GM12878 (cell line): ENCODE results near the gene IL15. TPM values are rescaled to one million over a fixed set of nuclear protein-coding genes. Genes with fewer than 3 reads are reported as not detected.
"Not testable (repeated sequence)": the region's sequence is repeated elsewhere in the genome, so short reads cannot be mapped to it uniquely, and the experiment has no call there.

ENCODE experiments used
- ATAC-seq: fragments of 200-7000 bp; cut with Tn5 transposase; 3 replicates; pipeline ENCODE4 v1.9.1; 2020; ENCODE audit warnings: mild to moderate bottlenecking, moderate library complexity
- BruUV-seq: library from RNA; stranded (reverse); fragments of 400-500 nt; replicated peaks from 2 replicates; lab custom pipeline; 2021; lab: Mats Ljungman, UMichigan
- CTCF ChIA-PET: fragments of 300-600 bp; sonication (Branson Sonifier 250); formaldehyde crosslinking; extraction: SDS; loops from one replicate; lab custom pipeline; 2021; ENCODE audit warnings: inconsistent platforms; lab: Yijun Ruan, JAX
- POLR2A ChIA-PET: fragments of 350-600 bp; formaldehyde crosslinking; extraction: SDS; loops from one replicate; lab custom pipeline; 2021; ENCODE audit warnings: inconsistent platforms; lab: Charles Lee
- RAD21 ChIA-PET: fragments of 300-600 bp; sonication (Branson Sonifier 250); formaldehyde crosslinking; loops from one replicate; lab custom pipeline; 2023; ENCODE audit warnings: antibody characterized with exemption; ENCODE audit not compliant: unreplicated experiment; lab: Charles Lee
- SMC1A ChIA-PET: fragments of 300-600 bp; sonication (Branson Sonifier 250); formaldehyde crosslinking; loops from one replicate; lab custom pipeline; 2023; ENCODE audit not compliant: unreplicated experiment, uncharacterized antibody; lab: Charles Lee
- DNase-seq: peaks from one replicate; pipeline ENCODE4 v3.0.0-alpha.2; 2011; ENCODE audit warnings: low read depth, low spot score
- FAIRE-seq: peaks from 3 replicates; lab custom pipeline; 2011; peaks lifted over from hg19 to GRCh38; lab: Jason Lieb, UNC
- H2AFZ ChIP-seq: 2 replicates; pipeline ENCODE4 v1.6.0; 2011; ENCODE audit warnings: low read depth, low read length, control low read depth; ENCODE audit not compliant: control insufficient read depth
- H3K27ac ChIP-seq: 2 replicates; pipeline ENCODE4 v1.5.1; 2011; ENCODE audit warnings: control low read depth; ENCODE audit not compliant: control insufficient read depth, insufficient read depth
- H3K27me3 ChIP-seq, 2 experiments: replicated peaks in 1 of 2; 2 replicates each; pipeline versions ENCODE4 v1.6.0 to v1.6.1; 2011; ENCODE audit warnings: low read length in 1 of 2; ENCODE audit not compliant: control insufficient read depth in 2 of 2, insufficient read depth in 2 of 2
- H3K36me3 ChIP-seq, 2 experiments: 2 replicates each; pipeline ENCODE4 v1.5.1; 2011; ENCODE audit warnings: low read length in 1 of 2; ENCODE audit not compliant: control insufficient read depth in 2 of 2, insufficient read depth in 2 of 2
- H3K4me1 ChIP-seq: 2 replicates; pipeline ENCODE4 v1.6.1; 2011; ENCODE audit warnings: mild to moderate bottlenecking, low read length, moderate library complexity, mixed read lengths; ENCODE audit not compliant: control insufficient read depth, insufficient read depth
- H3K4me2 ChIP-seq: 2 replicates; pipeline ENCODE4 v1.6.0; 2011; ENCODE audit warnings: control low read depth; ENCODE audit not compliant: control insufficient read depth, insufficient read depth
- H3K4me3 ChIP-seq: fragments of 200-600 bp; sonication (generic); 2 replicates; pipeline ENCODE4 v1.5.1; 2016
- H3K79me2 ChIP-seq: 2 replicates; pipeline ENCODE4 v1.6.0; 2011; ENCODE audit warnings: low read length; ENCODE audit not compliant: control insufficient read depth, insufficient read depth
- H3K9ac ChIP-seq: 2 replicates; pipeline ENCODE4 v1.8.0; 2011; ENCODE audit warnings: low read length, control low read depth, mixed read lengths; ENCODE audit not compliant: control insufficient read depth, insufficient read depth
- H3K9me3 ChIP-seq: replicated peaks from 3 replicates; pipeline ENCODE4 v1.5.1; 2011; ENCODE audit warnings: mild to moderate bottlenecking, low read length; ENCODE audit not compliant: control insufficient read depth, insufficient read depth
- H4K20me1 ChIP-seq: 2 replicates; pipeline ENCODE4 v1.6.0; 2011; ENCODE audit not compliant: control insufficient read depth, insufficient read depth
- BHLHE40 ChIP-seq, 2 experiments: fragments of 450-650 bp in 1 of 2; IDR thresholded peaks; 2 replicates each; pipeline ENCODE4 v1.6.1; 2011 to 2017; ENCODE audit warnings: low read depth in 2 of 2, borderline replicate concordance in 1 of 2, improper control_type of control experiment in 1 of 2, low read length in 1 of 2, mild to moderate bottlenecking in 1 of 2
- NFXL1 ChIP-seq: fragments of 450-650 bp; IDR thresholded peaks from 2 replicates; pipeline ENCODE4 v1.6.1; 2017; ENCODE audit warnings: antibody characterized with exemption, mild to moderate bottlenecking, borderline replicate concordance
- NKRF ChIP-seq: fragments of 450-650 bp; conservative IDR thresholded peaks from 2 replicates; pipeline ENCODE4 v1.6.1; 2017; ENCODE audit warnings: mild to moderate bottlenecking, moderate library complexity
- RELA ChIP-seq: fragments of 450-650 bp; IDR thresholded peaks from 2 replicates; pipeline ENCODE4 v1.8.0; 2014; ENCODE audit warnings: borderline replicate concordance; ENCODE audit not compliant: partially characterized antibody
- RUNX3 ChIP-seq: IDR thresholded peaks from 2 replicates; pipeline ENCODE4 v1.6.1; 2012; ENCODE audit warnings: low read length, inconsistent platforms
- SMAD1 ChIP-seq: fragments of 450-650 bp; IDR thresholded peaks from 2 replicates; pipeline ENCODE4 v1.6.1; 2018; ENCODE audit warnings: mild to moderate bottlenecking, low read depth; ENCODE audit not compliant: partially characterized antibody
- USF2 ChIP-seq: IDR thresholded peaks from 2 replicates; pipeline ENCODE4 v1.6.1; 2011; ENCODE audit warnings: low read depth, low read length, improper control_type of control experiment, borderline replicate concordance
- ZNF274 ChIP-seq: IDR thresholded peaks from one replicate; pipeline ENCODE4 v1.8.0; 2011; ENCODE audit not compliant: insufficient read length, insufficient read depth
- WGBS: methylation state at CpG from one replicate; pipeline ENCODE4 v1.1.6; 2016; ENCODE audit warnings: low lambda C conversion rate; ENCODE audit not compliant: insufficient replicate concordance, insufficient coverage; ENCODE audit errors: missing lambda C conversion rate; 5-methylcytosine and 5-hydroxymethylcytosine counted together
- in situ Hi-C: fragments of 300-500 bp; cut with MboI; formaldehyde crosslinking; loops from 9 replicates; pipeline ENCODE4 v1.14.3; 2018; ENCODE audit warnings: mixed read lengths
- intact Hi-C: fragments of 100-400 bp; cut with micrococcal nuclease; formaldehyde crosslinking; loops from one replicate; pipeline ENCODE4 v1.14.2; 2022; ENCODE audit not compliant: unreplicated experiment
- polyA plus RNA-seq, 11 experiments: library from polyadenylated mRNA; depleted of rRNA in 4 of 11; unstranded in 6 of 11; stranded (reverse) in 5 of 11; fragments of >200 nt; fragmentation: Nextera tagmentation in 4 of 11; fragmentation: Illumina TruSeq in 1 of 11; extraction: Ambion mirVana in 4 of 11; extraction: Trizol in 1 of 11; gene quantifications; 1 replicate in 1 of 11; 2 replicates in 10 of 11; pipeline versions ENCODE4 v1.2.1 to v1.2.3, GENCODE V29; 2011 to 2016; ENCODE audit warnings: inconsistent platforms in 2 of 11, missing spikeins in 2 of 11, low read depth in 1 of 11
- total RNA-seq, 4 experiments: library from RNA; depleted of rRNA in 3 of 4; stranded (reverse); fragments of >200 nt in 3 of 4; fragmentation: Illumina TruSeq in 1 of 4; extraction: Trizol in 1 of 4; gene quantifications; 2 replicates each; pipeline versions ENCODE4 v1.2.1 to v1.2.3, GENCODE V29; 2013 to 2021
- TF ChIP-seq, protein P1 (sequence below): fragments of 450-650 bp; IDR thresholded peaks from 2 replicates; pipeline ENCODE4 v1.6.1; 2016; ENCODE audit warnings: mild to moderate bottlenecking
- TF ChIP-seq, protein P2 (sequence below): fragments of 450-650 bp; IDR thresholded peaks from 2 replicates; pipeline ENCODE4 v1.6.1; 2014; ENCODE audit warnings: mild to moderate bottlenecking

The IL15 gene
- total and polyA plus RNA-seq, 10 of the 15 experiments (the other 5 are each of a cell fraction or from before 2014, with no cell fraction given) = 6.0 to 11.4 (median 8.2) TPM

GRCh38 chr4:141599853-141600252 is 36.5 kb upstream of the IL15 start (continued):
- no peak for TF ChIP-seq USF2
- TF ChIP-seq SMAD1 = no peak
- no peak for TF ChIP-seq BHLHE40 (IDR thresholded peaks at IDR 0.05; ENCODE audit: borderline replicate concordance in 1 of 2, low read depth in 2 of 2, low read length in 1 of 2)

GRCh38 chr4:141604683-141605082 is 31.7 kb upstream of the IL15 start:
- FAIRE-seq, H4K20me1 ChIP-seq, BruUV-seq, in situ Hi-C loops, H3K36me3 ChIP-seq, H3K4me1 ChIP-seq, CTCF ChIA-PET, H2AFZ ChIP-seq, H3K27me3 ChIP-seq, intact Hi-C loops, H3K4me3 ChIP-seq, H3K27ac ChIP-seq, POLR2A ChIA-PET, DNase-seq, H3K4me2 ChIP-seq, RAD21 ChIA-PET, H3K9me3 ChIP-seq, H3K9ac ChIP-seq, ATAC-seq, H3K79me2 ChIP-seq, SMC1A ChIA-PET: not testable (repeated sequence)
- TF ChIP-seq RUNX3 = peak; percentile 56
- WGBS = 18% methylated on average over 11 of the region's 11 CpGs

GRCh38 chr4:141605425-141605856 is 30.9 kb upstream of the IL15 start:
- no peaks in the 10 kb centered on the region for H3K36me3 ChIP-seq
- no peak overlapping the region for H2AFZ ChIP-seq
- no peak overlapping the region for H3K9ac ChIP-seq
- SMC1A ChIA-PET = no interaction called here
- H3K9me3 ChIP-seq = no peaks in the 10 kb centered on the region; the same call in 1 of the 3 replicates
- H3K79me2 ChIP-seq = no peaks in the 10 kb centered on the region
- RAD21 ChIA-PET = no interaction called here
- ATAC-seq (no peak), FAIRE-seq (no peak), DNase-seq (no peak)
- intact Hi-C loops (no loop called here), in situ Hi-C loops (no loop called here)
- POLR2A ChIA-PET = no interaction called here
- no peak overlapping the region for H3K4me2 ChIP-seq
- no peaks in the 10 kb centered on the region for H3K4me1 ChIP-seq
- no peaks in the 10 kb centered on the region for H3K27me3 ChIP-seq
- WGBS = 72% methylated on average over 18 of the region's 18 CpGs
- CTCF ChIA-PET = no interaction called here
- H4K20me1 ChIP-seq = no peaks in the 10 kb centered on the region
- H3K27ac ChIP-seq = no peak overlapping the region
- BruUV-seq = no TSS peak
- no peak overlapping the region for H3K4me3 ChIP-seq
- TF ChIP-seq RELA = no peak
- TF ChIP-seq, protein P1, sequence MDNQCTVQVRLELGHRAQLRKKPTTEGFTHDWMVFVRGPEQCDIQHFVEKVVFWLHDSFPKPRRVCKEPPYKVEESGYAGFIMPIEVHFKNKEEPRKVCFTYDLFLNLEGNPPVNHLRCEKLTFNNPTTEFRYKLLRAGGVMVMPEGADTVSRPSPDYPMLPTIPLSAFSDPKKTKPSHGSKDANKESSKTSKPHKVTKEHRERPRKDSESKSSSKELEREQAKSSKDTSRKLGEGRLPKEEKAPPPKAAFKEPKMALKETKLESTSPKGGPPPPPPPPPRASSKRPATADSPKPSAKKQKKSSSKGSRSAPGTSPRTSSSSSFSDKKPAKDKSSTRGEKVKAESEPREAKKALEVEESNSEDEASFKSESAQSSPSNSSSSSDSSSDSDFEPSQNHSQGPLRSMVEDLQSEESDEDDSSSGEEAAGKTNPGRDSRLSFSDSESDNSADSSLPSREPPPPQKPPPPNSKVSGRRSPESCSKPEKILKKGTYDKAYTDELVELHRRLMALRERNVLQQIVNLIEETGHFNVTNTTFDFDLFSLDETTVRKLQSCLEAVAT = no peak
- TF ChIP-seq NFXL1 = no peak
- no peak for TF ChIP-seq ZNF274
- TF ChIP-seq, protein P2, sequence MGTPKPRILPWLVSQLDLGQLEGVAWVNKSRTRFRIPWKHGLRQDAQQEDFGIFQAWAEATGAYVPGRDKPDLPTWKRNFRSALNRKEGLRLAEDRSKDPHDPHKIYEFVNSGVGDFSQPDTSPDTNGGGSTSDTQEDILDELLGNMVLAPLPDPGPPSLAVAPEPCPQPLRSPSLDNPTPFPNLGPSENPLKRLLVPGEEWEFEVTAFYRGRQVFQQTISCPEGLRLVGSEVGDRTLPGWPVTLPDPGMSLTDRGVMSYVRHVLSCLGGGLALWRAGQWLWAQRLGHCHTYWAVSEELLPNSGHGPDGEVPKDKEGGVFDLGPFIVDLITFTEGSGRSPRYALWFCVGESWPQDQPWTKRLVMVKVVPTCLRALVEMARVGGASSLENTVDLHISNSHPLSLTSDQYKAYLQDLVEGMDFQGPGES = no peak
- TF ChIP-seq NKRF = no peak
